ENCODE results near the gene KRT86.
"Not testable (repeated sequence)": the region's sequence is repeated elsewhere in the genome, so short reads cannot be mapped to it uniquely, and the experiment has no call there.

KRT86 gene

DNA sequence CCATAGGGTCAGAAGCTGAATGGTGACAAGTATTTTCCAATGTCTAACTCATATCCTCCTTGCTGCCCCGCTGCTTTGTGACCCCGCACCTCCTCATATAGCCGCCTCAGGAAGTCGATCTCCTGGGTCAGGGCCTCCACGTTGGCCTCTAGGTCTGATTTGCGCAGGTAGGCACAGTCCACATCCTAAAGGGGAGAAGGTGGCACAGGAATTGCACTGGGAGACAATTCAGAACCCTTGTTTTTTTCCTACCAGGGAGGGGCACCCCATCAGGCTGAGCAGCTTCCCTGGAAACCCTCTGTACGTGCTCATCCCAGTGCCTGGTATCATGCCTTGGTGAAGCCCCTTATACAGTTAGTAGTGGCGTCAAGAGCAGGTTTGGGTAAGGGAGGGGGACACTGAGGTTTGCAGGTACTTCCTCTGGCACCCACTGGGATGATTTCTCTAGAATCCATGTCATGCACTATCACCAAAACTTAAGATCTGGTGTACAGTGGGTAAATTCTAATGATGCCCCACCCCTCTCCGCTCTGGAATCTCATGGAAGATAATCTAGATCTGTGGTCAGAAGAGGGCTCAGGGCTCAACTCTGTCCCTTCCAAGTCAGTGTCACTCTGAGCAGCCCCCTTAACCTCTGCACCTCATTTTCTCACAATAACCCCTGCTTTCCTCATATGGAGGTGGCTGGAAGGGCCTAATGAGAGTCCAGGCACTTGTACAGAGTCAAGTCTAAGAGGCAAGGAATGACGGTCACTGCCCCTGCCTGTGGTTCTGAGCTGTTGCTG lies 20.1 kb upstream of the KRT86 start:
- H3K27me3 ChIP-seq (ENCODE audit: insufficient read depth, insufficient read length), result no peaks in the 10 kb centered on the region

DNA sequence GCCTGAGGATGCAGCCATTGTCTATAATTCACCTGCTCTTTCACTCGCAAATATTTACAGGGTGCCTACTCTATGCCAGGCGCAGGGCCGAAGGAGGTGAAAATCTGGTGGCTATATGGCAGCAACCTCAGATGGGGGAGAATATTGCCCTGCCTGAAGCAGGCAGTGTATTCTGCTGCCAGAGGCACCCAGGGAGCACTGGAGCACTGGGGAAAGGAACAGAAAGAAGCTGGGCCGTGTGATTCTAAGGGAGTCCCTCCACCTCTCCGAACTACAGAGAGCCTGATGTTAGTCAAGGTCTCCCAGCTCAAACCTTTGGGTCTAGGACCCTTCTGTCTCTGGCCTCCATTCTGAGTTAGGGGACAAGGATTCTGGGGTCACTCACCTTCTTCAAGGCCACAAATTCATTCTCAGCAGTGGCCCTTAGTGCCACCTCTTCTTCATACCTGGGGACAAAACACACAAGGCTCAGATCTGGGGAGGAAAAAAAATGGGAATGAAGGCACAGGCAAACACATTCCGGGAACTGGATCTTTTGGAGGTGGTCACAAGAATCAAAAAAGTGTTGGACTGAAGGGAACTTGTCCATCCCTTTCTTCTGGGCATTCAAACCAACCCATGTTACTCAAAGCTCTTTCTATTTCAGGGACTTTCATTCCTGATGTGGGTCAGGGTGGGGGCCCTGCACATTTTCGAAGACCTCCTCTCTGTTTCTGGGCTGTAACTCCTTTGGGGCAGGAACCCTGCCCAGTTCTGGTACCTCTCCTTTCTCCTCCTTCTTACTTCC lies 19.3 kb upstream of the KRT86 start:
- Histone ChIP-seq H3K27me3 (ENCODE audit: insufficient read depth, insufficient read length) (no peaks in the 10 kb centered on the region), H3K4me3 (ENCODE audit: insufficient read length, low read depth) (no peak overlapping the region), H3K9ac (ENCODE audit: insufficient read length, low read depth) (no peak overlapping the region), H3K36me3 (ENCODE audit: insufficient read depth, insufficient read length, low read length) (no peaks in the 10 kb centered on the region), H3K9me3 (ENCODE audit: insufficient read depth, low read length) (peaks cover 16% of the 10 kb centered on the region; the same call in 1 of the 2 replicates), H3K4me1 (ENCODE audit: insufficient read depth, insufficient read length) (peaks cover 4% of the 10 kb centered on the region)
- TF ChIP-seq YY1 (IDR thresholded peaks at IDR 0.05; ENCODE audit: insufficient read depth, insufficient read length), result no peak
- TF ChIP-seq ZNF274 (IDR thresholded peaks at IDR 0.05; ENCODE audit: low read depth, low read length), result no peak
- TF ChIP-seq SUZ12 (IDR thresholded peaks at IDR 0.05; ENCODE audit: extremely low read depth, insufficient read depth, insufficient read length), result no peak
- no peak for DNase-seq (ENCODE audit: low read depth, low spot score)

More for the DNA sequence above, 20.1 kb upstream of the KRT86 start:
- Histone ChIP-seq H3K4me3 (ENCODE audit: insufficient read length, low read depth) (no peak overlapping the region), H3K9me3 (ENCODE audit: insufficient read depth, low read length) (peaks cover 8% of the 10 kb centered on the region; the same call in 1 of the 2 replicates), H3K36me3 (ENCODE audit: insufficient read depth, insufficient read length, low read length) (no peaks in the 10 kb centered on the region), H3K4me1 (ENCODE audit: insufficient read depth, insufficient read length) (peaks cover 9% of the 10 kb centered on the region), H3K9ac (ENCODE audit: insufficient read length, low read depth) (no peak overlapping the region)
- TF ChIP-seq YY1 (IDR thresholded peaks at IDR 0.05; ENCODE audit: insufficient read depth, insufficient read length) (no peak), SUZ12 (IDR thresholded peaks at IDR 0.05; ENCODE audit: extremely low read depth, insufficient read depth, insufficient read length) (no peak), ZNF274 (IDR thresholded peaks at IDR 0.05; ENCODE audit: low read depth, low read length) (no peak)
- no peak for DNase-seq (ENCODE audit: low read depth, low spot score)

DNA sequence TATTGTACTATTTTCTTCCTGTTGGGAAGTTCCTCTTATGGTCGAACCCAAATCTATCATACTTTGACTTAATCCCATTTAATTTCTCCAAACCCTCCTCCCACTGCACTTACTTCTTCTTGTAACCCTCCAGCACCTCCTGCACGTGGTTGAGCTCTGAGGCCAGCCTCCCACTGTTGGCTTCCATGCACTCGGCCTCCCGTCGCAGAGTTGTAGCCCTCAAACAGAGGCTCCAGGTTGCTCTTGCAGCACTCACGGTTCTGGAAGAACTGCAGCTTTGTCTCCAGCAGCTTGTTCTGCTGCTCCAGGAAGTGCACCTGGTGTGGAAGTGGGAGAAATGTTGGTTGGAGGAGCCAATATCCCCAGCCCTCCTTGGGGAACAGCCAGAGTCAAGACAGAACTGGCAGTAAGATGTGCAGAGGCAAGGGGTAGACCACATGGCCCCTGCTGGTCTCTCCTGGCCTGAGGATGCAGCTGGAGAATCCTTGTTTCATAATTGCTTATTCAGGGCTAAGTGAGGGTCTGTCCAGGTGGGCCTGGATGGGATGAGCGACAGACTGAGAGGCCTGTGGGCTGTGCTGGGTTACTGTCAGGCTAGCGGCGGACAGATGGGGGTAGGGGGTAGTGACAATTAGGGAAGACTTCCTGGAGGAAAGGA lies 18.4 kb upstream of the KRT86 start:
- DNase-seq (ENCODE audit: low read depth, low spot score), result no peak
- TF ChIP-seq SUZ12 (IDR thresholded peaks at IDR 0.05; ENCODE audit: extremely low read depth, insufficient read depth, insufficient read length) (no peak), YY1 (IDR thresholded peaks at IDR 0.05; ENCODE audit: insufficient read depth, insufficient read length) (no peak), ZNF274 (IDR thresholded peaks at IDR 0.05; ENCODE audit: low read depth, low read length) (no peak)
- Histone ChIP-seq H3K9me3 (ENCODE audit: insufficient read depth, low read length) (peaks cover 17% of the 10 kb centered on the region; the same call in 1 of the 2 replicates), H3K9ac (ENCODE audit: insufficient read length, low read depth) (no peak overlapping the region), H3K36me3 (ENCODE audit: insufficient read depth, insufficient read length, low read length) (no peaks in the 10 kb centered on the region), H3K27me3 (ENCODE audit: insufficient read depth, insufficient read length) (no peaks in the 10 kb centered on the region), H3K4me3 (ENCODE audit: insufficient read length, low read depth) (no peak overlapping the region), H3K4me1 (ENCODE audit: insufficient read depth, insufficient read length) (peaks cover 3% of the 10 kb centered on the region)

DNA sequence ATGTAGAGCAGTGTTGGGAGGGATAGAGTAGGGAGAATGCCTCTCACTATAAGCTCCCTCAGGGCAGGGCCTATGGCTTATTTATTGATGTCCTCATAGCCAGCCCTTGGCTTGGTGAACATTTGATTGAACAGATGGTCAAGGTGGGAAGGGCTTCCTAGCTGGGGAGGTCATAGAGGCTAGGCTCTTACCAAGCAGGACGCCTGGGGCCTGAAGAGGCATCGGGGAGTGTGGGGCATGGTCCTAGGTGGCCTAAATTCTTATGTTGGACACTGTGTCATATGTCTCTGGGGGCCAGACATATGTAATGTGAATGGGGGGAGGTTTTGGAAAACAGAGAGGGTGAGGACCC lies 17.9 kb upstream of the KRT86 start:
- peaks cover 22% of the 10 kb centered on the region; the same call in 1 of the 2 replicates for H3K9me3 ChIP-seq (ENCODE audit: insufficient read depth, low read length)
- peaks cover 8% of the 10 kb centered on the region for H3K4me1 ChIP-seq (ENCODE audit: insufficient read depth, insufficient read length)
- H3K36me3 ChIP-seq (ENCODE audit: insufficient read depth, insufficient read length, low read length), result no peaks in the 10 kb centered on the region
- no peaks in the 10 kb centered on the region for H3K27me3 ChIP-seq (ENCODE audit: insufficient read depth, insufficient read length)
- no peak overlapping the region for H3K4me3 ChIP-seq (ENCODE audit: insufficient read length, low read depth)
- no peak for DNase-seq (ENCODE audit: low read depth, low spot score)
- H3K9ac ChIP-seq (ENCODE audit: insufficient read length, low read depth), result no peak overlapping the region
- no peak for TF ChIP-seq YY1 (IDR thresholded peaks at IDR 0.05; ENCODE audit: insufficient read depth, insufficient read length)
- TF ChIP-seq SUZ12 (IDR thresholded peaks at IDR 0.05; ENCODE audit: extremely low read depth, insufficient read depth, insufficient read length), result no peak
- no peak for TF ChIP-seq ZNF274 (IDR thresholded peaks at IDR 0.05; ENCODE audit: low read depth, low read length)

DNA sequence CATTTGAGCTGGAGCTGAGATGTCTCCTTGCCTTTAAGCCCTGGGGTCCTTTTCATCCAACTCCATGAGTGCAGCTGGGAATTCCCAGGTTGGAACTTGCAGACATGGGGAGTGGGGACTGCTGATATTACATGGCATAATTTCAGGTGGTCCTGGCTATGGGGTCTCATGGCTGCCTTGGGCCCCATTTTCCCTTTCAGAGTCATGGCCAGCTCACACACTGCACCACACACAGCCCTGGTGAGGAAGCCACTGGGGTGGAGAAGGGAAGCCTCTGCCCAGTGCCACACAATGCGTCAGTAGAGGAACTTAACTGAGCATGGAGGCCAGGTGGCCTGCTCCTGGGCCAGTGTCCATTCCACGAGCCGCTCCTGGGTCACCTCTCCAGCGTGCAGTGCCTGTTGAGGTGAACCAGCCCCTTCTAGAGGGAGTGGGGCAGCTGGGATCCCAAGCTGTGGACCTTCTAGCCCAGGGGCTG lies 17.3 kb upstream of the KRT86 start:
- DNase-seq (ENCODE audit: low read depth, low spot score), result no peak
- TF ChIP-seq SUZ12 (IDR thresholded peaks at IDR 0.05; ENCODE audit: extremely low read depth, insufficient read depth, insufficient read length), result no peak
- TF ChIP-seq YY1 (IDR thresholded peaks at IDR 0.05; ENCODE audit: insufficient read depth, insufficient read length), result no peak
- TF ChIP-seq ZNF274 (IDR thresholded peaks at IDR 0.05; ENCODE audit: low read depth, low read length), result no peak
- Histone ChIP-seq H3K27me3 (ENCODE audit: insufficient read depth, insufficient read length) (no peaks in the 10 kb centered on the region), H3K4me3 (ENCODE audit: insufficient read length, low read depth) (no peak overlapping the region), H3K36me3 (ENCODE audit: insufficient read depth, insufficient read length, low read length) (no peaks in the 10 kb centered on the region), H3K4me1 (ENCODE audit: insufficient read depth, insufficient read length) (peaks cover 9% of the 10 kb centered on the region), H3K9me3 (ENCODE audit: insufficient read depth, low read length) (peaks cover 27% of the 10 kb centered on the region; the same call in 1 of the 2 replicates), H3K9ac (ENCODE audit: insufficient read length, low read depth) (no peak overlapping the region)

DNA sequence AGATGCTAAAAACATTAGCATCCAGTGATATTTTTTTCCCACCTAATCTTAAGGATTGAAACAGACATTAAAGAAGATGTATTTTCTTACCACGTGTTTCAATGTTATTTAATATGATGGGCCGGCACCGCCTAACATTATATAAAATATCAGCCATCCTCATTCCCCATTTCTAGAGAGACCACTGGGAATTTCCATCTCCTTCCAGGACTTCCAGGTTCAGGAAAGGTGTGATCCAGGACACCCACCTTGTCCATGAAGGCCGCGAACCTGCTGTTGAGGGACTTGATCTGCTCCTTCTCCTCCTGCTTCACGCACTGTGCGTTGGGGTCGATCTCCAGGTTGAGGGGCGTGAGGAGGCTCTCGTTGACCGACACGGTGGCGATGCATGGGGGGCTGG lies 16.5 kb upstream of the KRT86 start:
- H3K27me3 ChIP-seq (ENCODE audit: insufficient read depth, insufficient read length); H3K4me1 ChIP-seq (ENCODE audit: insufficient read depth, insufficient read length); H3K36me3 ChIP-seq (ENCODE audit: insufficient read depth, insufficient read length, low read length); H3K9ac ChIP-seq (ENCODE audit: insufficient read length, low read depth); DNase-seq (ENCODE audit: low read depth, low spot score); H3K4me3 ChIP-seq (ENCODE audit: insufficient read length, low read depth): not testable (repeated sequence)
- H3K9me3 ChIP-seq (ENCODE audit: insufficient read depth, low read length), result peaks cover 36% of the 10 kb centered on the region; the same call in 1 of the 2 replicates

All from NT2/D1 (cell line).